Activated naive CD4-positive, alpha-beta T cell treated with Interleukin-2 at 50 U/mL for 16 hours (primary cell): Measurements from ENCODE around the gene FAM83B.
"Not testable (repeated sequence)": the region's sequence is repeated elsewhere in the genome, so short reads cannot be mapped to it uniquely, and the experiment has no call there.

Experiments
- DNase-seq: peaks from one replicate; pipeline ENCODE4 v3.0.0-alpha.2; 2020

FAM83B gene

DNA sequence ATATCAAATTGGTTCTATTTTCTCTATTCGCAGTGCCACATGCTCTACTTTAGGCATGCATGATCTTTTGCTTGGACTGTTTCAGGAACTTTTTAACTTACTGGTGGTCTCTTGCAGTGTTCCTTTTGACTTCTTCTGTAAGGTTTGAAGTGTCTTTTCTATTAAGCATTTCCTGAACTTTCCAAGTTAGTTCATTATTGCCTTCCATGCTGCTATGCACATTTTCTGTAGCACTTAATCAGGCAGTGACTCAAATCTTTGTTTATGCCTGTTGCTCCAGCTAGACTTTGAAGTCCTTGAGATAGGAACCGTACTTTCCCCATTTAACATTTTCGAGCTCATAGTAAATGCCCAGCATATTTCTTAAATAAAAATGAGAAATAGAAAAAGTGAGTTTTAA is 52.2 kb downstream of the FAM83B start:
- no peak for DNase-seq

DNA sequence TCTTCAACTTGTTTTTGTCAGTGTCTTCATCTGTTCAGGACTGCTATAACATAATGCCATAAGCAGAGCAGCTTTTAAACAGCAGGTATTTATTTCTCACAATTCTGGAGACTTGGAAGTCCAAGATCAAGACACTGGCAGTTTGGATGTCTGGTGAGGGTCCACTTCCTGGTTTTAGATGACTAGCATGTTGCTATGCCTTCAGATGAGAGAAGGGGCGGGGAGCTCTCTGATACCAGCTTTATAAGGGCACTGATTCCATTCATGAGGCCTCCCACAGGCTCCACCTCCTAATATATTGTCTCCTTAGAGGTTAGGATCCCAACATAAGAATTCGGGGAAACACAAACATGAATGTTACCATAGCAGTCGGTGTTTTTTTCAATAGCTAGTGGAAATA is 52.9 kb downstream of the FAM83B start:
- DNase-seq, result no peak

DNA sequence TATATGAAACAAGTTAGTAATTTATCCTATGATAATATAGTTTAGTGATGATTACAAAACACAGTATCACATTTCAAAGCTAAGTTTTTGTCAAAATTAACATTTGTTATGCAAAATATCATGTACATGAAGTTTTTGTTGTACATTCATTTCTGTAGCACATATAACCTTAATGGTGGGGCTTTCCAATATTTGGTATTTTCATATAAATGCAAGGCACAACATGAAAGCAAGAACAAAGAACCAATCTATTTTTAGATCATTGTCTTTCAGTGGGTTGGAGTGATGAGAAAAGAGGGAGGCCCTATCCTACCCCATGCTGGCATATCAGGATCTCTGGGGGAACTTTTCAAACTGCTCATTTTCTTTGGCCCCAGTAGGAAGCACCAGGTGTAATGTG is 53.4 kb downstream of the FAM83B start:
- no peak for DNase-seq

DNA sequence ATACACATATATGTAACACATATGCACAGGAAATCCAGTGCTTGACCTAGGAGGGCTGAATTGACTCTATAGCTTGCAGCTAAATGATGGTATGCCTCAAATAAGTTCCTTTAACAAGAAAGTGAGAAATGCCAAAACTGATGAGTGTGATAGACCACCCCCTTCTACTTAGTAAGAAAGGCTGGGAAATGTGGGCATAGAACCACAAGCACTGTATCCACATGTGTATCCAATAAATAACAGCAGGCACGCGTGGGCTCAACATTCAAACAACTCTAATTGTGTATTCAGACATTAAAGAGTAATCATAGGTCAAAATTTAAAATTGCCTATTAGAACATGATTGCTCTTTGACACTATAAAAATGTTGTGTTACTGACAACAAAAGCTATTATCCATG is 54.1 kb downstream of the FAM83B start:
- DNase-seq, result no peak

DNA sequence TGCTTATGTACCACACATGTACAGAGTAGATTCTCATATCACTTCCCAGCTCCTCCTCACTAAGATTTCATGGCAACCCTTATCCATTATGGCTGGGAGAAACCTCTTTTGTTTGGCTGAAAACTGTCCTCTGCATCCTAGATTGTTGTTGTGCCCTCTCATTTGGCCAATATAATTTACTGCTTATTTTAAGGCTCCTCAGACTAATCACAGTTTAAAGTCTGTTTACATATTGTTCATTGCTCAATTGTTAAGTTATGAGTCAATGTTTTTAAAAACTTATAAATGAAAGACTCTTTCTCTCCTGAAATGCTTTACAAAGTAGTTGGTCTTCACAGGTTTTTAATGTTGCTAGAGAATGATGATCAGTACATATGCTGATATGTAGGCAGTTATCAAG is 57.3 kb downstream of the FAM83B start:
- DNase-seq, result no peak

DNA sequence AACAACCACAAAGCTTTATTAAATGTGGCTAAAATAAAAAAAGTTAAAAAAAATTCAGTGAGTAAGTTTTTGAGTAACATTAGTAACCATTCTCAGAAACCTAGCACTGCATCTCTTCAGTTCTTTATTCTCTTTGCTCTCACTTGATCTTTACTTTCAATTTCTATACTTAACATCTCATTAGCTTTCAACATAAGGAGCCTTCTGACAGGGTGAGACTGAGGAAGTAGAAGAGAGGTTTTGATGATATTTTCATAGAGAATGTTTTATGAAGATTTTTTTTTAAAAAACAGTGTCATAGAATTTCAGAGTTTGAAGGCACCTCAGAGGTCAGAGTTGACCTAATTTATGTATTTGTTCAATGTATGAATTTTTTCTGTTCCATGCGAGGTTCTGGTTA is 60.8 kb downstream of the FAM83B start:
- DNase-seq, result no peak

DNA sequence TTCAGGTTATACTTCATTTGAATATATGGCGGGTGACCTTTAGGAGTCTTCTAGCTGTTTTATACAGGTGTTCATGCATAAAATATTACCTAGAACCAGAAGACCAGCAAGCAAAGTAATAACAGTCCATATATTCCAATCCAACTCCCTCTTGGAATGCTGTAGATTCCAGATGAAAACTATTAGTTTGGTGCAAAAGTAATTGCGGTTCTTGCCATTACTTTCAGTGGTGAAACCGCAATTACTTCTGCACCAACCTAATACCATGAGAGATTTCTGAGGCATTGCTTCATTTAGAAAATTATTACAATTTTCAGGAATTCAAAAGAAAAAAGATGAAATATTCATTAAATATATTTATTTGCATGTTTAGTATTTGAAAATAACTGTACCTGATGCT is 62.6 kb downstream of the FAM83B start:
- no peak for DNase-seq

DNA sequence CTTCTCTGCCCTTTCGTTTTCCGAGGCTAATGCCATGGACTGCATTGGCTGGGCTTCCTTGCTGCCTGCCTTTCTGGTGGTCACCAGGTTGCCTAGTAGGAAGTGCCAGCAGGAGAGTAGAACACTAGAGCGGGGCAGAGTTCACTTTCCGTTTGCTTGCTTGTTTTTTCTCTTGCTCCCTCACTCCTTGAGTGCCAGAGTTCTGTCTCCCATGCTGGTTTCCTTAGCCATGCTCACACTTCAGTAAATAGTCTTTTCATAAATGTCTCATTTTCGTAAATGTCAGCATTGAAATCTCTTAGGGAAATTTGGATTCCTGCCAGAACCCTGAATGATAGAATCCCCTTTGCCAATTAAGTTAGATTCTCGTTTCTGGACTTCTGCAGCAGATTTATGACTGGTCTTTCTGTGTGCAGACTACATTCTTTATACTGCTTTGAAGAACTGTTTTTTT is 63.9 kb downstream of the FAM83B start:
- DNase-seq, result no peak

DNA sequence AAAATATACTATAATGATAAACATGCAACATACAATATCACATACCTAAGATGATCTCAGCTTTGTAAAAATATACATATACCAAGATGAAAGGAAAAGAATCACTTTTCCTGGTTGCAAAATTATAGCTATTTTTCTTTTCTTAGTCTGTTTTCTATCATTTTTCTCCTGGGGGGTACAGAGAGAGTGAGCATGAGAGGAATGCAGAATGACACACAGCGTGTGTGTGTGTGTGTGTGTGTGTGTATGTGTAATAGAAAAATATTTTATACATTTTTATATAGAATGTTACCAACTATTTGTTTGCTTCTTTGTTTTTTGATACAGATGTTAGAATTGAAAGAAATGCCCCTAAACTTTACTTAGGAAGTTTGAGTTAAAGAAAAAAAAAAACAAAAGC is 64.3 kb downstream of the FAM83B start:
- DNase-seq, result no peak

DNA sequence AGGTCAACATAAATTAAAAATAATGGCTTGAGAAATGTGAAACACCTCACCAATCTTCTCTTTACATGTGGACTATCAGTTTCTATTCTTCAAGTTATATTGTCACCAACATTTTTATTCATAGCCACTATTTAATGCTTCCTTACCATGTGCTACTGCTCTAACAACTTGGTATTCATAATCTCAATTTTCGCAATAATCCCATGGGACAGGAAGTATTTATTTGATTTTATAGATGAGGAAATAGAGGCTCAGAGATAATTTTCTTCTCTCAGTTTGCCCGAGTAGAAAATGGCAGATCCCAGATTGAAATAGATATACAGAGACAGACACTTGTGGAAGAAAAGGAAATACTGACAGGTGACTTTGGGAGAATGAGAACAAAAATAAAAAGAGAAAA is 66.6 kb downstream of the FAM83B start:
- no peak for DNase-seq

DNA sequence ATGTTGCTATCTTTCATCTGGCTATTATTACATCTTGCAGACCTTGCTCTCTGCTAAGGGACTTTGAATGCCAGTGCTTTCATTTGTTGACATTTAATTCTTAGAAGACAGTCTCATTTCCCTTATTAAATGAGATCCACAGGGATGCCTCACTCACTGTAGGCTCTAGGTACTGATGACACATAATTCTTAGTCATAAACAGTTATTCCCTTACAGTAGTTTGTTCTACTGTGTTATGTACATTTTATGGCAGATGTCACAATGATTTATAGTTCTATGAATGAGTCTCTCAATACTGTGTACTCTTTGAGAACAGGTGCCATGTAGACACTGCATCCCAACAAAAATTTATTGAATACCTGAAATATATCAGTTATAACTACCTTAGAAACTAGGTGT is 70.3 kb downstream of the FAM83B start:
- no peak for DNase-seq

DNA sequence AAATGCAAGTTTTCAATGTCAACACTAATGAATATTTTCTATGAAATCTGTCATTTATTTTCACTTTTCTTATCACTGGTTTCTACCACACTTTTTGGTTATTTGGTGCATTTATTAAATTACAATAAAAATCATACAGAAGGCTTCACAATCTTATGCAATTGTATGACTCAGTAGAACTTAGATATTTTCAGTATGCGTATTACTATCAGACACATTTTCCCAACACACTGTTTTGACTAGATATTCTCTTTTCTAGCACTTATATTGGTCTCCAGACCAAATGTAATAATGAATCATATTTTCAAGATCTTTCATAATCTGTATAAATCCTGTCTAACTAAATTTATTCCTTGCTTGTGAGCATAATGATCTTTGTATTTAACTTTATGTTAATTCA is 74.1 kb downstream of the FAM83B start:
- no peak for DNase-seq

DNA sequence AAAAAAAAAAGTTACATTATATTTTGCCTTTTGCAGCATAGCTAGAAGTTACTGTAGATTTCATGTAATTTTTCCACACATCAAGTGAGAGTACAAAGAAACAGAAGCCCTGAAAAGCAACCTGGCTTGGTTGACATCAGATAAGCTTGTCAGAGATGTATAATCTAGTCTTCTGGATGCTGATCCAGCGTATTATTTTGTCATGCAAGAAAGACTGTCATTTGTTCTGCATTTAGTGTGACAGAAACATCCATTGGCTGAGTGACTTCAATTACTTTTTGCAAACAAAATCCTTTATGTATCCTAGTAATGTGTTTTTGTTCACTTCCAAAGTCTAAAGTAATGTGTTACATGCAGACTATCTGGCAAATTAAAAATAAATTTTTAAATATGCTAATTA is 75.3 kb downstream of the FAM83B start:
- no peak for DNase-seq

DNA sequence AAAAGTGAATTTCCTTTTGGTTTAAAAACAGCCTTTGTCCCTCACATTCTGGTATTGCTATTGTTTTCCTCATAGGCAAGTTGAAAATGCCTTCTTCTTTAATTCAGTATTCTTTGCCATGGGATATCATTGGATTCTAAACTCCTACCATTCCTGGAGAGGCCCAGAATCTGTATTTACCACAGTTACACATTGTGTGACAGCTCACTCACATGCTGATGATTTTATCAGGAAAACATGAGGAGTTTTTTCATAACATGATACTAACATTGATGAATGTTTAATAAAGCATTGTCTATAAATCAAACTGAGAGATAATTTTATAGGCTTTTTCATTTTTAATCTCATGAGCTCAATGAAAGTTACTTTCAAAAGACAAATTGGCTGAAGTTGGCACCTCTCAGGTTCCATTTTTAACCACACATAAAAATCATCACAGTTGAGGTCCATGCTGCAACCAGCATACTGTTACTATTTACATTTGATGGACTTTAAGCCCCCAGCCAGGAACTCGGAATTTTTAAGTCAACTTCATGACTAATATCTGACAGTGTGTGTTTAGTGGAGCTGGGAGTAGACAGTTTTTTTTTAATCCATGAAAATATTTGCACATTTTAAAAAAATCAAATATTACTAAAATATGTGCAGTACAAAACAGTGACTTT is 82.8 kb downstream of the FAM83B start:
- no peak for DNase-seq

DNA sequence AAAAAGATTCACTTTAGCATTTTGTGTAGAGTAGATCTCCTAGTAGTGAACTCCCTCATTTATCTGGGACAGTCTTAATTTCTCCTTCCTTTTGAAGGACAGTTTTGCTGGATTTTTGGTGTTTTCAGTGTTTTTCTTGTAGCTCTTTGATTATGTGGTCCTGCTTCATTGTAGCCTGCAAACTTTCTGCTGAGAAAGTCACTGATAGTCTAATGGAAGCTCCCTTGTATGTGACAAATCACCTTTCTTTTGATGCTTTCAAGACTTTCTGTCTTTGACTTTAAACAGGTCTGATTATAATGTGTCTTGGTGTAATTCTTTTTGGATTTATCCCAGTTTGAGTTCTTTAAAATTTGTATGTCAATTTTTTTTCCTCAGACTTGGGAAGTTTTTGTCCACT is 86.1 kb downstream of the FAM83B start:
- DNase-seq, result no peak

DNA sequence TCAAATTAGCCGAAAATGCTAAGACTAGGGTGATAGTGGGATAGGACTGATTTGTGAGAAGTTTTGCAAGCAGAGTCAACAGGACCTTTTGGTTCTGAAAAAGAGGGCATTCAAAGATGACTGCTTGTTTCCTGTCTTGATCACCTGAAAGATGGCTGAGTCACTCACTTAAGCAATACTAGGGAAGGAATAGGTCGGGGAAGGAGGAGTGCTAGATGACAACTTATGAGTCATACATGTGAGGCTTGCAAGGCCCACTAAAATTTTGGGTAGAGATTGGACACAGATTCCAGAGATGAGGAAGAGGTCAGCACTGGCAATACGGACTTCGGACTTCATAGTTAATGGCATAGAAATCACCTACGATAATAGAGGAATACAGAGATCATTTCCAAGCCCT is 89.2 kb downstream of the FAM83B start:
- DNase-seq, result no peak

DNA sequence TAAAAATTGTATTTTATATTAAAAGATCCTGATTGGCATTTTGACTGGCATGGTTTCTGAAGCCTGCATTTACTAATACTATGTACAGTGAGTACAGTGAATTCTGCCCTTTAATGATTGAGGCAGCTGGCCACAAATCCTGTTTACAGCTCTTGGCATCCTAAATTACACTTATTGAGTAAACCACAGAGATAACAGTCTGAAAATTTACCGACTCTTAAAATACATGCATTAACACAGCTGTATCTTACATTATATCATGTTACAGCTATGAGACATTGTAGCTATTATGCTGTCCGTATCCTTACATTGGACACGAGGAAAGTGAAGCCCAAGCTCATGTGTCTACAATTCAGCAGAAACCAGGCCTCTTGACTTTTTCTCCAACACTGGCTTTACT is 90.8 kb downstream of the FAM83B start:
- no peak for DNase-seq

DNA sequence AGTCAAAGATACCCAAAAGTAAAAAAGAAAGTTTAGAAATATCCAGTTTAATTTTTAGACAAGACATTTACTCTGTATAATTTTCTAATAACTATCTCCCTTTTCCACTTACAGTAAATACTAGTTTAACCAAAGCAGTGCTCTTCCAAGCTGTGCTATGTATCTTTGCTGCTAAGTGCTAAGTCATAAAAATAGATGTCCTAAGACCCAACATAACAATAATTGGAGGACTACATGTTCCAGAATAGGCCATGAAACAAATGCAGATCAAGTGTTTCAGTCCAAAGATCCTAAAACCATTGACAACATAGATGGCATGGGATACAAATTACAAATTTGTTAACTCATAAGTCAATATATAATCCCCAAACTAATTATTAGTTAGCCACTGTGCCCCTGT is 111.1 kb downstream of the FAM83B start:
- DNase-seq, result no peak

DNA sequence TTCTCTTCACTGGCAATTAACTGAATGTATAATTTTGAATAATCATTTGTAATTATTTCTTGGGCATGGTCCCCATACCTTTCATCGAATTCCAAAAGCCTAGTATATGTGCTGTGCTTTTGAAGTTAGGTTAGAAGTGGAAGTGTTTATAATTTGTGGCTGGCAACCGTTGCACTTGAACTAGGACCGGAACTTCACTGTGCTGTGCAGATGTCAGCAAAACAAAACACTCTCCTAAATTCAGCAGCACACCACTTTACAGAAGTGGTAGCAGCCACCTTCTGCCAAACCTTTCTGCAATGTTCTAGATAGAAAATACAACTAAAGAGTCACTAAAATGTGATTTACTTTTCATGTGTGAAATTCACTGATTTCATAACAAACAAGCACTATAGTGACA is 111.9 kb downstream of the FAM83B start:
- DNase-seq, result no peak

DNA sequence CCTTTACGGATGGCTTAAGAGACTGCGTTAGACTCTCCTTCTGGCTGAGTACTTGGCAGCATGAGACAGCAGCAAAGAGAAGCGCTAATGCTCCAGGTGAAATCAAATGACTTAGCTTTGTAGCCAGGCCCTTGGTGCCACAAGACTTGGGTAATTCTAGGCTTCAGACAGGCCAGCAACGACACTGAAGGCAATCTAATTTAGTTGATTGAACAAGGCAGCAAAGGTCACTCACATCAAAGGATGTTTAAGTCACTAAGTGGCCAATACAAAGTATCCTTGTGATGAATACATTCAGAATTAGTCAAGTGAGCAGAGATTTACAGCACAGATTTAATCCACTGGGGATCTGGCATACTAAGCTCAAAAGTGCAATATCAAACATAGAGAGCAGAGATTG is 113.2 kb downstream of the FAM83B start:
- DNase-seq, result no peak

DNA sequence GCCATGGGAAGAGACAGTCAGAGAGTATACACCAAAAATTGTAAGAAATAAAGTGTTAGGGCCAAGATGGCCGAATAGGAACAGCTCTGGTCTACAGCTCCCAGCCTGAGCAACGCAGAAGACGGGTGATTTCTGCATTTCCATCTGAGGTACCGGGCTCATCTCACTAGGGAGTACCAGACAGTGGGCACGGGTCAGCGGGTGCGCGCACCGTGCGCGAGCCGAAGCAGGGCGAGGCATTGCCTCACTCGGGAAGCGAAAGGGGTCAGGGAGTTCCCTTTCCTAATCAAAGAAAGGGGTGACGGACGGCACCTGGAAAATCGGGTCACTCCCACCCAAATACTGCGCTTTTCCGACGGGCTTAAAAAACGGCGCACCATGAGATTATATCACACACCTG is 114.8 kb downstream of the FAM83B start:
- DNase-seq, result not testable (repeated sequence)

DNA sequence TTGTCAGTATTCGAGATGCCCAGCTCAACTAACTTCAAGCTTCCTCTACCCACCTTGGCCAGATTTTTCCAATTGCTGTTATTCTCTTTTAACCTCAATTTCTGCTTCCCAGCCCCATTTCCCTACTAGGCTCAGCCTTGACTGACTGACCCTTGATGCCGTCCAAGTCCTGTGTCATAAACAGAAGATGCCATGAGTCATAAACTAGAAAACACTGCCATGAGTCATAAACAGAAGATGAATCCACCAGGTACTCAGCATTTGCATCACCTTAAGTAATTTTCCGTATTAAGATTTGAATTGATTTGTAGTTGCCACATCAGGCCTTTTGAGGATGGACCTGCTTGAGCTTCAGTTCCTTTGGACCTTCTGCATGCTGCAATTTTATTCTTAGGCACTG is 123.8 kb downstream of the FAM83B start:
- DNase-seq, result no peak

DNA sequence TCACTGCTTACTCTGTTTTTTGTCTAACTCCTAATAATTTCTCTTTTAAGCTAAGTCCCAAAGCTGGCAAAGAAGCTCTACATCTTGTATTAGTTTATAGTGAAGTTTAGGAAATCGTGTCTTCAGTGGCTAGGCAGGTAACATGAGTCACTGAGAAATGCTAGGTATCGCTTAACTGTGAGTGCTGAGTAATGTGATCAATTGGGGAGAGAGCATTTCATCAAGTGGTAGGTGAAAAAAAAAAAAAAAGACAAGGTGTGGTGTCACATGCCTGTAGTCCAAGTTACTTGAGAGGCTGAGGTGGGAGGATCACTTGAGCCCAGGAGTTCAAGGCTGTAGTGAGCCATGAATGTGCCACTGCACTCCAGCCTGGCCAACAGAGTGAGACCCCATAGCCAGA is 125.3 kb downstream of the FAM83B start:
- no peak for DNase-seq

DNA sequence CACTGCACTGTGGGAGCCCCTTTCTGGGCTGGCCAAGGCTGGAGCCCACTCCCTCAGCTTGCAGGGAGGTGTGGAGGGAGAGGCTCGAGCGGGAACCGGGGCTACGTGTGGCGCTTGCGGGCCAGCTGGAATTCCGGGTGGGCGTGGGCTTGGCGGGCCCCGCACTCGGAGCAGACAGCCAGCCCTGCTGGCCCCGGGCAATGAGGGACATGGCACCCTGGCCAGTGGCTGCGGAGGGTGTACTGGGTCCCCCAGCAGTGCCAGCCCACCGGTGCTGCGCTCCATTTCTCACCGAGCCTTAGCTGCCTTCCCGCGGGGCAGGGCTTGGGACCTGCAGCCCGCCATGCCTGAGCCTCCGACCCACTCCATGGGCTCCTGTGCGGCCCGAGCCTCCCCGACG is 132.6 kb downstream of the FAM83B start:
- not testable (repeated sequence) for DNase-seq

DNA sequence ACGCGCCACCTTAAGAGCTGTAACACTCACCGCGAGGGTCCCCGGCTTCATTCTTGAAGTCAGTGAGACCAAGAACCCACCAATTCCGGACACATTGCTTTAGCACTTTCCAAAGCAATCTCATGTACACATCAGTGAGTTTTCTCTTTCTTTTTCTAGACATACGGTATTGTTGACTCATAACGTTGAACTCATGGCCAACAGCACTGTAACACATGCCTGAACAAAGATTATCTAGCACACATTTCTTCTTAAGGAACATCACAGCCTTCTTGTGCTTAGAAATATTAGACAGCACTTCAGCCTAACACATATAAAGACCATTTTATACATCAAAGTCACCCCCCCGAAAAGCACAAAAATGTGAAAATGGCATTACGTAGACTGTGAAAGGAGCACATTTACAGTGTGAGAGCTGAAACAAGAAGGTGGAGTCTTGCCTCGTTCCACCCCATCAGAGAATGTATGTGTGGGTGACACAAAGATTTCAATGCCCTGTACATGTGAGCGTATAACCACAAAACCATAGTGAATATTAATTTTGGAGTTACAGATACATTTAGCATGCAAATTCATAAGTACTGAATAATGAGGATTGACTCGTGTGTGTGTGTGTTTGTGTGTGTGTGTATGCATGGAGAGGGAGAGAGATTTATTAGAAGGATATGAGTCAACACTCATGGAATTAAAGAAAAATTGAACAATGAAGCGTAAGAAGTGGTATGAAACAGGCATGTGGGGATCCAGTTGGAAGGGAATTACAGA is 134.1 kb downstream of the FAM83B start:
- no peak for DNase-seq
